Sigmoid colon (tissue), 4 donors: ENCODE data around the gene SFXN5.
A peak's percentile ranks its signal among the peaks of the same experiment; 100 is the strongest.

Experiments used
- EP300 ChIP-seq, 4 donors: sonication (generic); formaldehyde crosslinking; IDR thresholded peaks; one replicate each; pipeline ENCODE4 v1.6.1; 2017; ENCODE audit warnings: antibody characterized with exemption in 4 of 4
- POLR2A ChIP-seq, 2 donors: fragments of 450-650 bp; IDR thresholded peaks; one replicate each; pipeline ENCODE4 v1.6.1; 2016; ENCODE audit warnings: antibody characterized with exemption in 2 of 2, mild to moderate bottlenecking in 2 of 2, moderate library complexity in 2 of 2
- TF ChIP-seq, protein P1 (sequence below), 4 experiments: fragments of 450-650 bp in 3 of 4; fragments of 200-600 bp in 1 of 4; IDR thresholded peaks; one replicate each; pipeline ENCODE4 v1.5.1; 2016 to 2019; ENCODE audit warnings: antibody characterized with exemption in 4 of 4, mild to moderate bottlenecking in 3 of 4, moderate library complexity in 2 of 4

DNA sequence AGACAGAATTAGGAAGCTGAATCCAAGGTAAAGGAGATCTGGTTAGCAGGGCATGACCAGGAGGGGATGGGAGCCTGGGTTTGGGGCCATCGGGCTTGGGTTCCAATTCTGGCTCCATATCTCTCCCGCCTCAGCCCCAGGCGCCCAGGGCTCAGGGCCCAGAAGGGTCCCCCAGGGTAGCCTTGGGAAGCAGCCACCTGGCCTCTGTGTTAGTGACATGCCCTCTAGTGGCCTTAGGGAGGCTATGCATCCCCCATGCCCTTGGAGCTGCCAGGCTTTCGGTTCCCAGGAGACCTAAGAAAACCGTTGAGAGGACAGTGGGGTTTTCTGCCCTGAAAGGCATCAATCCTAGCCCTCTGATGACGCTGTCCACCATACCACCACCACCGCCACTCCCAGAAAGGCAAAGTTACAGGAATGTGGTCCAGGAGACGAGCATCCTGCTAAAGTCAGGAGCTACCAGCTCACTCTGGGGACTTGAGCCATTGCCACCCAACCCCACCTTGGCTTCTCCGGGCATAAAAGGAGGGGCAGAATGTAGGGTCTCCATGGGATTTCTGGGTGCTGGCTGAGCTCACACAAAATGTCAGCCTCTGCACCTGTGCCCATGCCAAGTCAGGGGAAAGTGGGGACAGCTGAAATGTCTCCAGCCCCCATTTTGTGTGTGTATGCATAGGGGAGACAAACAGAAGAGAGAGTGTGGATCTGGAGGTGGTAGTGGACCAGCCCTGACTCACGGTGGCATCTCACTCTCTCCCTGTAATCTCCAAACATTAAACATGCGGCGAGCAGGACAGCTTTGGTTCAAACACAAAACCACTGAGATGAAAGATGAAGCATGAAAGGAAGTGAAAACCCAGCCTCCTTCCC is 97.7 kb downstream of the SFXN5 start:
- TF ChIP-seq, protein P1, sequence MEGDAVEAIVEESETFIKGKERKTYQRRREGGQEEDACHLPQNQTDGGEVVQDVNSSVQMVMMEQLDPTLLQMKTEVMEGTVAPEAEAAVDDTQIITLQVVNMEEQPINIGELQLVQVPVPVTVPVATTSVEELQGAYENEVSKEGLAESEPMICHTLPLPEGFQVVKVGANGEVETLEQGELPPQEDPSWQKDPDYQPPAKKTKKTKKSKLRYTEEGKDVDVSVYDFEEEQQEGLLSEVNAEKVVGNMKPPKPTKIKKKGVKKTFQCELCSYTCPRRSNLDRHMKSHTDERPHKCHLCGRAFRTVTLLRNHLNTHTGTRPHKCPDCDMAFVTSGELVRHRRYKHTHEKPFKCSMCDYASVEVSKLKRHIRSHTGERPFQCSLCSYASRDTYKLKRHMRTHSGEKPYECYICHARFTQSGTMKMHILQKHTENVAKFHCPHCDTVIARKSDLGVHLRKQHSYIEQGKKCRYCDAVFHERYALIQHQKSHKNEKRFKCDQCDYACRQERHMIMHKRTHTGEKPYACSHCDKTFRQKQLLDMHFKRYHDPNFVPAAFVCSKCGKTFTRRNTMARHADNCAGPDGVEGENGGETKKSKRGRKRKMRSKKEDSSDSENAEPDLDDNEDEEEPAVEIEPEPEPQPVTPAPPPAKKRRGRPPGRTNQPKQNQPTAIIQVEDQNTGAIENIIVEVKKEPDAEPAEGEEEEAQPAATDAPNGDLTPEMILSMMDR (IDR thresholded peaks at IDR 0.05): peak in 3 of 4 experiments; percentile 30 to 70 (median 55)
- TF ChIP-seq POLR2A (IDR thresholded peaks at IDR 0.05) (no peak), EP300 (IDR thresholded peaks at IDR 0.05) (no peak)
